ENCODE measurements around the gene SEC23IP. TPM values are rescaled to one million over a fixed set of nuclear protein-coding genes. Genes with fewer than 3 reads are reported as not detected.

SEC23IP gene
- total and polyA plus RNA-seq, 2 donors (not counting 3 experiments of a cell fraction or from before 2014, with no cell fraction given): 30.9 to 83.1 TPM

DNA sequence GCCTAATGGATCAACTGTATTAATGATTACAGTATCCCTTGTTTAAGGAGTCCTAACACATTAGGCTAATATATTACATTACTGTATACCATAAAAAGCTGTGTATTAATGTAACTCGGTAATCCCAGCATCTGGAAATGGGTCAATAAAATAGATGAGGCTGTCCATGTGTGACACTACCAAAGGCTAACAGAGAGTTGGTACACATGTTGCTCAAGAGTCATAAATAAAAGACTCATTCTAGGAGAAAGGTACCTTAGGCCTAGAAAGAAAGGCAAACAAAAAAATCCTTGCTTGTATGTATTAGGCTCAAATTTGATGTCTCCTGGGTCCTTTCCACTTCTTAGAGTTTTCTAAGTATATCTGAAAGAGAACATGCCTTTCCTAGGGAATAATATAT is 34.5 kb upstream of the SEC23IP start:
- CTCF ChIA-PET: interaction anchor here (1.3 to 8.1 kb wide), 9 partner anchors 14 to 250 kb away, joined by 4 to 280 read pairs (median 11); partner anchors contain the start of genes INPP5F and MCMBP
- POLR2A ChIA-PET: no interaction called here

More for the DNA sequence above, 34.5 kb upstream of the SEC23IP start:
- dilution Hi-C loops (cut with MboI; ENCODE audit: extremely low pct_ligation_motif_present, low sequenced_read_pairs) (no loop called here), intact Hi-C loops (cut with micrococcal nuclease) (no loop called here)
- Histone ChIP-seq H3K27me3 (ENCODE audit: control insufficient read depth in 2 of 2, insufficient read depth in 2 of 2, low read length in 2 of 2) (no peaks in the 10 kb centered on the region), H3K9me1 (replicated peaks; ENCODE audit: control insufficient read depth, extremely low read depth, insufficient read depth, low read length) (no peaks in the 10 kb centered on the region), H3K4me1 (ENCODE audit: control insufficient read depth, extremely low read depth, insufficient read depth, low read length) (peaks cover 5% of the 10 kb centered on the region), H3K9me3 (replicated peaks; ENCODE audit: control insufficient read depth, insufficient read depth, low read length) (no peaks in the 10 kb centered on the region), H3K36me3 (ENCODE audit: control insufficient read depth in 2 of 2, extremely low read depth in 1 of 2, insufficient read depth in 2 of 2, low read length in 2 of 2) (peaks cover 5 to 10% of the 10 kb centered on the region in 2 experiments), H3K4me3 (replicated peaks in 1 of 3; ENCODE audit: insufficient read depth in 1 of 3, low read depth in 1 of 3, low read length in 3 of 3) (no peak overlapping the region), H3K79me2 (ENCODE audit: control insufficient read depth, insufficient read depth, low read length) (peaks cover 53% of the 10 kb centered on the region), H2AFZ (ENCODE audit: low read depth, low read length) (no peak overlapping the region), H3K9ac (replicated peaks; ENCODE audit: extremely low read depth, insufficient read depth, low read length) (no peak overlapping the region), H3K4me2 (ENCODE audit: insufficient read depth, low read length) (no peak overlapping the region), H3K27ac (ENCODE audit: insufficient read depth, low read depth, low read length) (no peak overlapping the region), H4K20me1 (replicated peaks; ENCODE audit: control insufficient read depth, extremely low read depth, insufficient read depth, low read length) (no peaks in the 10 kb centered on the region)
- DNase-seq (ENCODE audit: low read depth, low spot score) (no peak), FAIRE-seq (no peak)
- TF ChIP-seq MYC (IDR thresholded peaks at IDR 0.05; ENCODE audit: low read depth, low read length) (no peak), FOS (IDR thresholded peaks at IDR 0.05; ENCODE audit: borderline replicate concordance, insufficient read depth, low read length) (no peak), POLR2AphosphoS5 (IDR thresholded peaks at IDR 0.05; ENCODE audit: insufficient read depth, low read depth, low read length) (no peak), GATA2 (IDR thresholded peaks at IDR 0.05; ENCODE audit: insufficient read depth, insufficient read length, low read depth, low read length) (no peak), EZH2 (IDR thresholded peaks at IDR 0.05; ENCODE audit: borderline replicate concordance, low read depth, low read length, severe bottlenecking) (no peak), POLR2A (IDR thresholded peaks at IDR 0.05; ENCODE audit: low read depth, low read length) (no peak), JUN (IDR thresholded peaks at IDR 0.05; ENCODE audit: borderline replicate concordance, insufficient read depth, insufficient read length, low read depth) (no peak)
- TF ChIP-seq, protein P1, sequence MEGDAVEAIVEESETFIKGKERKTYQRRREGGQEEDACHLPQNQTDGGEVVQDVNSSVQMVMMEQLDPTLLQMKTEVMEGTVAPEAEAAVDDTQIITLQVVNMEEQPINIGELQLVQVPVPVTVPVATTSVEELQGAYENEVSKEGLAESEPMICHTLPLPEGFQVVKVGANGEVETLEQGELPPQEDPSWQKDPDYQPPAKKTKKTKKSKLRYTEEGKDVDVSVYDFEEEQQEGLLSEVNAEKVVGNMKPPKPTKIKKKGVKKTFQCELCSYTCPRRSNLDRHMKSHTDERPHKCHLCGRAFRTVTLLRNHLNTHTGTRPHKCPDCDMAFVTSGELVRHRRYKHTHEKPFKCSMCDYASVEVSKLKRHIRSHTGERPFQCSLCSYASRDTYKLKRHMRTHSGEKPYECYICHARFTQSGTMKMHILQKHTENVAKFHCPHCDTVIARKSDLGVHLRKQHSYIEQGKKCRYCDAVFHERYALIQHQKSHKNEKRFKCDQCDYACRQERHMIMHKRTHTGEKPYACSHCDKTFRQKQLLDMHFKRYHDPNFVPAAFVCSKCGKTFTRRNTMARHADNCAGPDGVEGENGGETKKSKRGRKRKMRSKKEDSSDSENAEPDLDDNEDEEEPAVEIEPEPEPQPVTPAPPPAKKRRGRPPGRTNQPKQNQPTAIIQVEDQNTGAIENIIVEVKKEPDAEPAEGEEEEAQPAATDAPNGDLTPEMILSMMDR (IDR thresholded peaks at IDR 0.05; ENCODE audit: extremely low read depth in 1 of 2, insufficient read depth in 1 of 2, low read depth in 1 of 2, low read length in 2 of 2): no peak
- TF ChIP-seq, protein P2, sequence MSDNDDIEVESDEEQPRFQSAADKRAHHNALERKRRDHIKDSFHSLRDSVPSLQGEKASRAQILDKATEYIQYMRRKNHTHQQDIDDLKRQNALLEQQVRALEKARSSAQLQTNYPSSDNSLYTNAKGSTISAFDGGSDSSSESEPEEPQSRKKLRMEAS (IDR thresholded peaks at IDR 0.05; ENCODE audit: insufficient read depth, insufficient read length): no peak
- BruUV-seq (replicated peaks): no TSS peak

All from endothelial cell of umbilical vein (primary cell).